Erythroblast (primary cell): ENCODE measurements around the gene DDX19B.
"Not testable (repeated sequence)": the region's sequence is repeated elsewhere in the genome, so short reads cannot be mapped to it uniquely, and the experiment has no call there.

Experiments
- DNase-seq, 2 experiments: peaks; one replicate each; lab custom pipeline; 2025; lab: John Stamatoyannopoulos, UW
- GATA1 ChIP-seq: IDR thresholded peaks from 2 replicates; pipeline ENCODE4 v1.6.1; 2011; ENCODE audit warnings: low read depth, mild to moderate bottlenecking, control low read depth, low read length, moderate library complexity
- POLR2A ChIP-seq: IDR thresholded peaks from 2 replicates; pipeline ENCODE4 v1.6.1; 2011; ENCODE audit warnings: mild to moderate bottlenecking, low read length

The DDX19B gene

DNA sequence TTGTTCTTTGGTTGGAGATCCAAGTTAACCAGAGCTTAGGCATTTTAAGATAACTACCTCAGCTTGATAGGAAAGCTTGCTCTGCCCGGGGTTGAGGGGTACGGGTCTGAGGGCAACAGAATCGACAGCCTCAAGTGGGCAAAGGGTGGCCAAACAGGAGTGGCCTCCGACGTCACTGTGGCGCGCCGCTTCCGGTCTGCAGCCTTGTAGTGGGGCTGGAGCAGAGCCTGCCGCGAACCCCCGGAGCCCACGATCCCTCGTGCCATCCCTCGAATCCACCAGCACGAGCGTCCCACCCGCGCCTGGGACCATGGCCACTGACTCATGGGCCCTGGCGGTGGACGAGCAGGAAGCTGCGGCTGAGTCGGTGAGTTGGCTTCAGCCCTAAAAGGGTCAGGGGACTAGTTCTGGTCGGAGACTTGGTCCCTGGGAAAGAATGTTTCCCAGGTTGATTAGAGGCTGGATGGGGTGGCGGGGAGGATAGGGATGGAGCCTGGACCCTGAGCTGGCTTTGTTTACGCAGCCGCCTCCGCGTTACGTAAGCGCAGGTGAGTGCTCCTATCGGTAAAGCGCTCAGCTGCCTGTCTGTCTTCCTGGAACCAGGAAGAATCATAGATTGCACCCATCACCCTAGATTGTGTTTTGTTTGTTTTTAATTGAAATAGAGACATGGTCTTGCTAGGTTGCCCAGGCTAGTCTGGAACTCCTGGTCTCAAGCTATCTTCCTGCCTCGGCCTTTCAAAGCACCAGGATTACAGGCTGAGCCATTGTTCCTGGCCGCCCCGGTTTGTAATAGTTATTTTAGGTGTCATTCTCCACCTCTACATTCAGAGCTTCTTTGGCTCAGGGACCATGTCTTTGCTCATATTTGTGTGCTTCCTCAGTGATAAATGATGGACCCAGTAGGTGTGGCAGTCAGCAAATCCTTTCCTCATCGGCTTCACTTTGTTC, at the start of gene DDX19B:
Gene DDX19B, plus strand, starts transcription at position 199 of the 951 bp plus-strand sequence. Its CDS starts 112 bp downstream, at position 311.
- peak; percentile 75 to 77 for DNase-seq
- peak; percentile 82 for TF ChIP-seq POLR2A
- no peak for TF ChIP-seq GATA1

DNA sequence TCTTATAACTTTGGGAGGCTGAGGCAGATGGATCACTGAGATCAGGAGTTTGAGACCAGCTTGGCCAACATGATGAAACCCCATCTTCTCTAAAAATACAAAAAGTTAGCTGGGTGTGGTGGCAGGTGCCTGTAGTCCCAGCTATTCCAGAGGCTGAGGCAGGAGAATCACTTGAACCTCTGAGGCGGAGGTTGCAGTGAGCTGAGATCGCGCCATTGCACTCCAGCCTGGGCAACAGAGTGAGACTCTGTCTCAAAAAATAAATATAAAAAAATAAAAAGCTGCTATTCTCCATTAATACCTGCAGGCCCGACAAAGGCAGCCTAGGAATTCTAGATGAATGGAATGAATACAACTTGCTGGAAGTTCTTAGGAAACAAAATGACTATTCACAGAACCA, 49.3 kb upstream of the DDX19B start:
- not testable (repeated sequence) for DNase-seq

DNA sequence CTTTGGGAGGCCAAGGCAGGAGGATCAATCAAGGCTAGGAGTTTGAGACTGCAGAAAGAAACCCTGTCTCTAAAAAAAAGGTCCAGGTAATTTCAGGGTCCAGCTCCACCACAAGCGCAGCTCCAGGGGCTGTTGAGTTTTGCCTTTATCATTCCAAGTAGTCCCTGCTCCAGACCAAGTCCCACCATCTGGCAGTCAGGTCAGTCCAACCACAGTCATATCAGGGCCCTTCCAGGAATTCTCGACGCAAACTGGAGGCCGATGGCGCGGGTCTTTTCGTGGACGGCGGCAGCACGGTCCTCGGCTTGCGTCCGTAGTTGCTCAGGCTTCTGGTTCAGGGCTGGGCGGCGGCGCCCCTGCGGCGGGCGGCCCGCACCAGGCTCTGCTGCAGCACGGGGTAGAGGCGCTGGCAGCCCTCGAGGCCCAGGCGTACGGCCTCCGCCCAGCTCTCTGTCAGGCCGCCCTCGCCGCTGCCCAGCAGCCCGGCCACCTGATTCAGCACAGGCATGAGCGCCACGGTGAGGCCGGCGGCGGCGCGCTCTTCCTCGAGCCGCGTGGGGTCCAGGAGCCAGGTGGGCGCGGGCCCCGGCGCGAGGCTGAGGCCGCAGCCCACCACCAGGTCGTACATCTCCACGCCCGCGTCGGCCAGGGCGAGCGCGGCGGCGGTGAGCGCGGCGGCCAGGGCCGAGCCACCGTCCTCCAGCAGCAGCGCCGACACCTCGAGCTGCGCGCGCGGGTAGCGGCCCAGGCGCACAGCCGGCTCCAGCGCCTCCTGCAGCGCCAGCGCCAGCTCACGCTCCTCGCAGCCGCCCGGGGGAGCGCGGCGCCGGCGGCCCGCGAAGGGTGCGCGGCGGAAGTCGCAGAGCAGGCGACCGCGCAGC, 48.0 kb upstream of the DDX19B start:
- TF ChIP-seq GATA1 (no peak), POLR2A (no peak)

DNA sequence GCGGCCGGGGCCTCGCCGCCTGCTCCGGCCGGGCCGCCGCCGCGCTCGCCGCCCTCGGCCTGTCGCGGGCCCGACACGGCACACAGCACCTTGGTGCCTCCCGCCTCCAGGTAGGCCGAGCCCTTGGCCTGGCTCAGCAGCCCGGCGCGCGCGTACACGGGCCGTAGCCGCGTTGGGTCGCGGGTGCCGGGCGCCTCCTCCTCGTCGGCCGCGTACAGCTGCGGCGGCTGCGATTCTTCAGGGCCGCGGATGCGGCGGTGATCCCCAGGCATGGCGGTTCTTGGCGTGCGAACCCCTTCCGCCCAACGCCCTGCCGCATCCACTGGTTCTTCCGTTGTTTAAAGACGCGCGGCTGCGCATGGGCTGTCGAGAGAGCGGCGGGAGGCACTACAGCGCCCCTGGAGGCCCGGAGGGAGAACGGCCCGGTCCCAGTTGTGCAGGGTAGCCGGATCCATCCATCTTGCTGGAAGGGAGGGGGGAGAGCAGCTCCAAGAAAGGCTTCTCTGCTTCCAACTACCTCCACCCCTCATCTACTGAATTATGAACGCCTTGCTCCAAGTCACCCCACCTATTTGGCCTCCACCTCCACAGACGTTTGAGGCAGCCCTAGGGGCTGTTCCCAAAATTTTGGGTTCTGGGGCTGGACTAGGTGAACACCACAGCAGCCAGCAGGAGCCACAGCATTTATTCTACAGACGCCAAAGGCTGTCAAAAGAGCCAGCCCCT, 47.2 kb upstream of the DDX19B start, which contains the start of gene EXOSC6:
Gene EXOSC6, minus strand, starts transcription at position 312 of the 726 bp plus-strand sequence. Its CDS starts 40 bp downstream, at position 272.
- TF ChIP-seq GATA1 = no peak
- TF ChIP-seq POLR2A = peak; percentile 87
- DNase-seq = peak; percentile 94

More for the DNA sequence above, 48.0 kb upstream of the DDX19B start:
- DNase-seq = peak; percentile 74 to 77

DNA sequence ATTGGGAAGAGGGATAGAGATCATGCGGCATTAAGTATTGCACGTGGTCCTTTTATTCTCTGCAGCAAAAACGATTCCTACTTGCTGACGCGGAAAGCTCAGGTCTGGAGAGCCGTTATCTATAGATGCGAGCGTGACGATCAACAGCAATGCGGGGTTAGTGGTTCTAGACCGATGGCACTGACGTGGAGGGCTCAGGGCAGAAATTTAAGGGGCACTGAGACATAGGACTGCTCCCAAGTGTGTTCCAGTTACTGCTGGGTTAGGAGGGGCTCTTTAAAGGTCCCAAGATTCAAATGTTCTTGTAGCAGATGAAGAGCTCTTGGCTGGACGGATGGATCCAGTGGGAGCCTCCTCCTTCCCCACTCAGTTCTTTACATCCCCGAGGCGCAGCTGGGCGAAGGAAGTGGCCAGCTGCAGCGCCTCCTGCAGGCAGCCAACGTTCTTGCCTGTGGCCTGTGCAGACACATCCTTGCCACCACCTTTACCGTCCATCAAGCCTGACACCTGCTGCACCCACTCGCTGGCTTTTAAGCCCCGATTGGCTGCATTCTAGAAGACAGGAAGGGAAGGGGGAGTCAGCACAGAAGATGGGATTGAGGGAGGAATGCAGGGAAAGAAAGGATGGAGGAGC, 46.5 kb upstream of the DDX19B start:
- DNase-seq = peak; percentile 55 to 67
- TF ChIP-seq GATA1 (no peak), POLR2A (no peak)

DNA sequence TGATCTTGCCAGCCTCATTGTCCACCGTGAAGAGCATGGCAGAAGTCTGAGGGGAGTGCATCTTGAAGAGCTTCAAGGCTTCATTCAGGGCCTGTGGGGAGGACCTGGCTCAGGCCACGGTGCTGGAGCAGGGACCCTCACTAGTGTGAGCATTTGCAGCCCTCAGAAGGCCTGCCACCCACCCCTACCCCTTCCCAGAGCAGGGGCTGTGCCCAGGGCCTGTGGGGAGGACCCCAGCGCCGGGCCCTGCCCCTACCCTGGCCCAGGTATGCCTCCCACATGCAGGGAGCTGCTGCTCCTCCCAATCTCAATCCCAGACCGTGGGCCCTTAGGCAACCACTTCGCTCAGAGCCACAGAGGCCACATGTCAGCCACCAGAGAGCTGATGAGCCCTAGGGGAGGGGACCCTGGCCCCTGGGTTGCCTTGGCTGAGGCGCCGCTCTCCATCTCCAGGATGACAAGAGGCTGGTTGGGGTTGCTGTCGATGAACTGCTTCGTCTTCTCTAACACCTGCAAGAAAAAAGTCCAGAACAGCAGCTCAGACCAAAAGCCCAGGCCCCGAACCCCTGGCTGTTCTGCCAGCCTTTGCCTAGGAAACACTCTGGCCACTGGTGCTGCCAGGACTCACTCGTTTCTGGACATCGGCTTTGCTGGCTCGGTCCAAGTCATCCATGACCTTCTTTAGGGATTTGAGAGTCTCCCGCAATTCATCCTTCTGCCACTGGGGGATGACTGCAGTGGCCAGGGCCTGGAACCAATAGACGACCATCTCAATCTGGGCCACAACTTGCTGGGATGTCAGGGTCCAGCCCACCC, 45.5 kb upstream of the DDX19B start:
- TF ChIP-seq POLR2A = no peak
- TF ChIP-seq GATA1 = no peak
- DNase-seq = peak; percentile 53 to 65

DNA sequence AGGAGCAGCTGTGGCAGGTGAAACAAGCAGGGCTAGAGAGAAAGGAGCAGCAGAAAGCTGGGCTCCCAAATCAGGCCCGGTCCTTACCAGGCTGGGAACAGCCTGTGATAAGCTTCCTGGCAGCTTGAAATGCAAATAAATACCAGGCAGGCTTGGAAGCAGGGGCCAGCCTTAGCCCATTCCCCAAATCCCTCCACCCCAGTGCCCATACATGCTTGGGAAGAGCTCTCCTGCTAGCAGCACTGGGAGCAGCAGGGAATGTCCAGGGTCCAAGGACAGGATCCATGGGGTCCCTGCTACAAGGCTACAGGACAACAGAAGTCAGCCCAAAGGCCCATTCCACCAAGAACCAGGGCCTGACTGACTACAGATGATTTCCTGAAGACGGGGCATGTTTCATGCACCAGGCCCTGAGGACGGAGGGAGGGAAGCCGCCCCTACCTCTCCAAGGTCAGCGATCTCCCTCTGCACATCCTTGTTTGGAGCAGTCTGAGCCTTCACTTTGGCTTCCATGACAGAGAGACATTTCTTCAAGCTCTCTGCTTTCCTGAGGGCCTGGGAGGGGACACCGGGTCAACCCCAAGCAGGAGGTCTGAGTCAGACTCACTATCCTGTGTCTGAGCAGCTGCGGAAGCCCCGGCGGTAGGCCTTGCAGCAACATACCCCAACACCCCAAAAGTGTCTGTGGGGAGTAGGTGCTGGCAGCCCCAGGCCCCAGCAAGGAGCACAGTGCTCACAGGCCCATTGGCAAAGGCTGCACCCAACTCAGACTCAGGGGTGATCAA, 44.6 kb upstream of the DDX19B start:
- no peak for TF ChIP-seq POLR2A
- TF ChIP-seq GATA1 = no peak
- no peak for DNase-seq

DNA sequence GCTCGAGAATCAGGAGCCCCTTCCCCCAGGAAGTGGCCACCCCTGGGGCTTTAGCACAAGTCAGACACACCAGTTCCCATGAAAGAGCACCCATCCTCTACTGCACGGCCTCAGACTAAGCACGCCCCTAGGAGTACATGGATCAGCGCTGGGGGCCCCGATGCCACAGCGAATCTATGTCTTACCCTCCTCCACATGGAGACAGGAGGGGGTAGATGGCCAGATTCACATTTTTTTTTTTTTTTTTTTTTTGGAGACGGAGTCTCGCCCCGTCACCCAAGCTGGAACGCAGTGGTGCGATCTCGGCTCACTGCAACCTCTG, 44.1 kb upstream of the DDX19B start:
- DNase-seq = no peak
- no peak for TF ChIP-seq POLR2A
- TF ChIP-seq GATA1 = no peak

DNA sequence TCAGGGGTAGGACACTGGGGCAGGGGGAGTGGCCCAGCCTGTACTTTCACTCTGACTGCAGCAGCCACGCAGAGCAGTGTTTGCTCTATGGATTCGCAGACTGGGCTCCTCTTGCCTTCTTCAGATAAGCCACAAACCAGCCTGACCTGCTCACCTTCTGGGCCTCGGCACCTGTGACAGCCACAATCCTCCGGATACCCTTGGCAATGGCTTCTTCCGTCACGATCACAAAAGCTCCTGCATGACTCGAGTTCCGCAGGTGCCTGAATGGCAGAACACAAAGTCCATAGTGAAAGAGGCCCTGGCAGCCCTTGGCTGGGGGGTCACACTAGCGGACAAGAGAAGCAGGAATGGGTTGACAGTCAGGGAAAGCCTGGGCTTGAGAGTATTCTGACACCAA, 43.4 kb upstream of the DDX19B start:
- TF ChIP-seq GATA1 (no peak), POLR2A (no peak)
- no peak for DNase-seq

DNA sequence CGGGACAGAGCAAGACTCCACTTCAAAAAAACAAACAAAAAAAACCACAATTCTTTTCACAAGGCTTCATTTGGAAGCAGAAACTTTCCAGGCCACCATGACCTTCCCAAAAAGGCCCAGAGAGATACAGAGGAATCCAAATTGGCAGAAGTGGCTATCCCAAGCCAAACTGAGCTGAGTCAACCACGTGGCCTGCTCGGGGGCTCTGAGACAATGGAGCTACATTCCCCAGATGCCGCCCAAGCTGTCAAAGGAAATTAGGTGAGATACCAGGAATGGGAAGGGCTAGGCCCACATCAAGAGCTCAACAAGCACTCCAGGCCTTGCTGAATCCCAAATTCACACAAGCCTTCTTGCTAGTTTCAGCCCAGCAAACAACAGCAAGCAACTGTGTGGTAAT, 41.6 kb upstream of the DDX19B start:
- TF ChIP-seq GATA1 (no peak), POLR2A (no peak)
- DNase-seq = no peak

DNA sequence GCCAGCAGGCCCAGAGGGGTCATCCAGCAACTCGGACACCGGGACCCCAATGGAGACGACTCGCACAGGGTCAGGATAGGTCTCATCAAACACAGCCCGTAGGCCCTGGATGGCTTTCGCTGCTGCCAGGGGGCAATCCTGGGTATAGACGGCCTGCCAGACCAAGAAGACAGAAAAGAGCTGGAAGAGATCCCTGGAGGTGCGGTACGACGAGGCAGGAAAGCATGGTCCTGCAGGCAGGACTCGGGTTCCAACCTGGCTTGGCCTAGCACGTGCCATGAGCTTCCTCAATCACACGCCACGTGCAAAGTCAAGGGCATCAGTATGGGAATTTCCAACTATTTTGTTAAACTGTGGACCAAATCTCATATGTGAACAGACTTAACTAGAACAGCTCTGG, 40.9 kb upstream of the DDX19B start:
- TF ChIP-seq GATA1 (no peak), POLR2A (no peak)
- DNase-seq = no peak
